Breast epithelium (tissue), 4 donors: ENCODE data around the gene CHCHD6. TPM values are rescaled to one million over a fixed set of nuclear protein-coding genes. Genes with fewer than 3 reads are reported as not detected.

Source experiments
- DNase-seq, 2 donors: peaks; one replicate each; pipeline ENCODE4 v3.0.0-alpha.2; 2019; ENCODE audit warnings: low spot score in 2 of 2
- H3K27ac ChIP-seq, 2 donors: fragments of 200-600 bp; sonication (generic) in 1 of 2; one replicate each; pipeline ENCODE4 v1.5.1; 2016 to 2019; ENCODE audit warnings: mild to moderate bottlenecking in 1 of 2
- H3K27me3 ChIP-seq, 2 donors: fragments of 200-600 bp; sonication (generic) in 1 of 2; one replicate each; pipeline versions ENCODE4 v1.5.1 to v1.6.0; 2017 to 2019; ENCODE audit warnings: control low read depth in 1 of 2, mild to moderate bottlenecking in 1 of 2
- H3K36me3 ChIP-seq: fragments of 200-600 bp; one replicate; pipeline ENCODE4 v1.5.1; 2019
- H3K4me1 ChIP-seq, 2 donors: fragments of 200-600 bp; sonication (generic); one replicate each; pipeline ENCODE4 v1.5.1; 2016 to 2019; ENCODE audit warnings: control low read depth in 1 of 2
- H3K4me3 ChIP-seq, 3 donors: fragments of 200-600 bp; sonication (generic); 1 replicate in 2 of 3; 2 replicates in 1 of 3; pipeline ENCODE4 v1.5.1; 2016 to 2019; ENCODE audit warnings: mild to moderate bottlenecking in 3 of 3, moderate library complexity in 2 of 3
- H3K9me3 ChIP-seq, 2 donors: fragments of 200-600 bp; sonication (generic) in 1 of 2; one replicate each; pipeline ENCODE4 v1.5.1; 2016 to 2019; ENCODE audit warnings: control low read depth in 1 of 2
- POLR2A ChIP-seq: fragments of 450-650 bp; IDR thresholded peaks from one replicate; pipeline ENCODE4 v1.6.1; 2016; ENCODE audit warnings: antibody characterized with exemption, mild to moderate bottlenecking, moderate library complexity
- POLR2AphosphoS5 ChIP-seq, 3 donors: sonication (generic); formaldehyde crosslinking; IDR thresholded peaks; one replicate each; pipeline ENCODE4 v1.6.1; 2017; ENCODE audit warnings: antibody characterized with exemption in 3 of 3
- intact Hi-C: fragments of 100-400 bp; cut with DNase I; formaldehyde crosslinking; loops from one replicate; pipeline ENCODE4 v1.15.1; 2023; ENCODE audit warnings: low total_unique reads
- total RNA-seq, 3 donors: library from RNA; depleted of rRNA; stranded (reverse); fragments of >200 nt; gene quantifications; one replicate each; pipeline ENCODE4 v1.1.0, GENCODE V29; 2016
- TF ChIP-seq, protein P1 (sequence below), 3 donors: fragments of 450-650 bp; IDR thresholded peaks; one replicate each; pipeline ENCODE4 v1.5.1; 2016 to 2017; ENCODE audit warnings: antibody characterized with exemption in 3 of 3, mild to moderate bottlenecking in 3 of 3, moderate library complexity in 3 of 3

CHCHD6 gene
- total RNA-seq, 3 donors from 2014 or later: 12.2 to 21.2 (median 19.3) TPM

DNA sequence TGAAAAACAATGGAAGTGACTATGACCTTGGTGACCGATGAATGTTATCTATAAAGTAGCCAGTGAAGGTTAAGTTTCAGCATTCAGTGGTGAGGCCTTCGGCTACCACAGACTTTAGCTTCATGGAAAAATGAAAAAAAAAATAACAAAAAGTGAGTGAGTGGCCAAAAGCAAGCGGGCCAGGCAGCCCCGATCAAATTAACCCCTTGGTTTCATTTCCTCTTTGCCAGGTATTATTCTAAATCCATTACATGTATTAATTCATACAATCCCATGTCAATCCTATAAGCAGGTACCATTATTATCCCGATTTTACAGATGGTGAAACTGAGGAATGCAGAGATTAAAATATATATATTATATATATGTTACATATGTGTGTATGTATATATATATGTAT is 21.0 kb upstream of the CHCHD6 start:
- Histone ChIP-seq H3K4me1 (no peaks in the 10 kb centered on the region), H3K9me3 (no peaks in the 10 kb centered on the region), H3K4me3 (no peak overlapping the region), H3K27ac (no peak overlapping the region), H3K36me3 (no peaks in the 10 kb centered on the region), H3K27me3 (no peaks in the 10 kb centered on the region)
- DNase-seq: no peak
- intact Hi-C loops: no loop called here
- no peak for TF ChIP-seq POLR2AphosphoS5 (IDR thresholded peaks at IDR 0.05)
- TF ChIP-seq POLR2A: no peak
- TF ChIP-seq, protein P1, sequence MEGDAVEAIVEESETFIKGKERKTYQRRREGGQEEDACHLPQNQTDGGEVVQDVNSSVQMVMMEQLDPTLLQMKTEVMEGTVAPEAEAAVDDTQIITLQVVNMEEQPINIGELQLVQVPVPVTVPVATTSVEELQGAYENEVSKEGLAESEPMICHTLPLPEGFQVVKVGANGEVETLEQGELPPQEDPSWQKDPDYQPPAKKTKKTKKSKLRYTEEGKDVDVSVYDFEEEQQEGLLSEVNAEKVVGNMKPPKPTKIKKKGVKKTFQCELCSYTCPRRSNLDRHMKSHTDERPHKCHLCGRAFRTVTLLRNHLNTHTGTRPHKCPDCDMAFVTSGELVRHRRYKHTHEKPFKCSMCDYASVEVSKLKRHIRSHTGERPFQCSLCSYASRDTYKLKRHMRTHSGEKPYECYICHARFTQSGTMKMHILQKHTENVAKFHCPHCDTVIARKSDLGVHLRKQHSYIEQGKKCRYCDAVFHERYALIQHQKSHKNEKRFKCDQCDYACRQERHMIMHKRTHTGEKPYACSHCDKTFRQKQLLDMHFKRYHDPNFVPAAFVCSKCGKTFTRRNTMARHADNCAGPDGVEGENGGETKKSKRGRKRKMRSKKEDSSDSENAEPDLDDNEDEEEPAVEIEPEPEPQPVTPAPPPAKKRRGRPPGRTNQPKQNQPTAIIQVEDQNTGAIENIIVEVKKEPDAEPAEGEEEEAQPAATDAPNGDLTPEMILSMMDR (IDR thresholded peaks at IDR 0.05): no peak

DNA sequence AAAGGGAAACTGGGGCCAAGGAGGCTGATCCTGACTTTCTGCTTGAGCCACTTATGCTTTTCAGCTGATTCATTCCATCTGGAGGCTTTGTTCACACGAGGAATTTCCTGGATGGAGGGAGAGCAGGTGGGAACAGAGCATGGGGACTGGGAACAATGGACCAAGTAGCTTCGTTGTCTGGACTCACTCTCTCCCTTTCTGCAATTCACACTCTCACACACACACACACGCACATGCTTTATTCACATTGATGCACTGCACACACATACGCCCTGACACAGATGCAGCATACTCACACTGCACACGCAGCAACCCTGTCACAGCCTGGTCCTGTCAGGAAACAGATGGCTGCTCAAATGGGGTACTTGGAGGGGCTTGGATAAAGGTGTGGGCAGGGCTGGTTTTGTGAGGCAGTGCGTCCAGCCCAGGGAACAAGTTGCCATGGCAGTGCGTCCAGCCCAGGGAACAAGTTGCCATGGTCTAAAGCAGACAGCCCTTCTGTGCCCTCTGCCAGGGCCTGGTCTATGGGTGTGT is 19.8 kb upstream of the CHCHD6 start:
- Histone ChIP-seq H3K9me3 (no peaks in the 10 kb centered on the region), H3K36me3 (no peaks in the 10 kb centered on the region), H3K4me3 (no peak overlapping the region), H3K27ac (no peak overlapping the region), H3K4me1 (no peaks in the 10 kb centered on the region), H3K27me3 (no peaks in the 10 kb centered on the region)
- no peak for DNase-seq
- TF ChIP-seq POLR2A (no peak), POLR2AphosphoS5 (IDR thresholded peaks at IDR 0.05) (no peak)
- TF ChIP-seq, protein P1 (IDR thresholded peaks at IDR 0.05): no peak
- intact Hi-C loops: no loop called here

DNA sequence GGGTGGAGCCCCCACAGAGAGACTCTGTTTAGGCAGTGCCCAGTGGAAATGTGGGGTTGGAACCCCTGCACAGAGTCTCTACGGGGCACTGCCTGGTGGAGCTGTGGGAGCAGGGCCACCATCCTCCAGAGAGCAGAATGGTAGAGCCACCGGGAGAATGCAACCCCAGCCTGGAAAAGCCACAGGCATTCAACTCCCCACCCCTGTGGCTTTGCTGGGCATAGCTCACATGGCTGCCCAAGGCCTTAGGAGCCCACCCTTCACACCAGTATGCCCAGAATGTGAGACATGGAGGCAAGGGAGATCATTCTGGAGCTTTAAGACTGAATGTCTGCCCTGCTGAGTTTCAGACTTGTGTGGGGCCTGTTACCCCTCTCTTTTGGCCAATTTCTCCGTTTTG is 19.0 kb upstream of the CHCHD6 start:
- intact Hi-C loops: no loop called here
- DNase-seq: no peak
- Histone ChIP-seq H3K27me3 (no peaks in the 10 kb centered on the region), H3K9me3 (no peaks in the 10 kb centered on the region), H3K4me3 (no peak overlapping the region), H3K4me1 (no peaks in the 10 kb centered on the region), H3K27ac (peak overlapping the region in 1 of 2 donors; percentile 19), H3K36me3 (no peaks in the 10 kb centered on the region)
- TF ChIP-seq POLR2A (no peak), POLR2AphosphoS5 (IDR thresholded peaks at IDR 0.05) (no peak)
- TF ChIP-seq, protein P1 (IDR thresholded peaks at IDR 0.05): no peak

DNA sequence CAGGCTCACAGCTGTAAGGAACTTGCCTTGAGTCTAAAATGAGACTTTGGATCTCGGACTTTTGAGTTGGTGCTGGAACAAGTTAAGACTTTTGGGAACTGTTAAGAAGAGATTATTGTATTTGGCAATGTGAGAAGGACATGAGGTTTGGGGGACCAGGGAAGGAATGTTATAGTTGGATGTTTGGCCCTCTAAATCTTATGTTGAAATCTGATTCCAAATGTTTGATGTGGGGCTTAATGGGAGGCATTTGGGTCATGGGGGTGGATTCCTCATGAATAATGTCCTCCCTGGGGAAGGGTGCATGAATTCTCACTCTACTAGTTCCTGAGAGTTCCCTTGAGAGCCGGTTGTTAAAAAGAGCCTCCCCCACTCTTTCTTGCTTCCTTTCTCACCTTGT is 18.5 kb upstream of the CHCHD6 start:
- H3K9me3 ChIP-seq: no peaks in the 10 kb centered on the region
- no peaks in the 10 kb centered on the region for H3K4me1 ChIP-seq
- H3K36me3 ChIP-seq: no peaks in the 10 kb centered on the region
- no peak for DNase-seq
- H3K27ac ChIP-seq: peak overlapping the region in 1 of 2 donors; percentile 19
- intact Hi-C loops: no loop called here
- H3K4me3 ChIP-seq: no peak overlapping the region
- no peaks in the 10 kb centered on the region for H3K27me3 ChIP-seq
- TF ChIP-seq, protein P1 (IDR thresholded peaks at IDR 0.05): no peak
- TF ChIP-seq POLR2A (no peak), POLR2AphosphoS5 (IDR thresholded peaks at IDR 0.05) (no peak)

DNA sequence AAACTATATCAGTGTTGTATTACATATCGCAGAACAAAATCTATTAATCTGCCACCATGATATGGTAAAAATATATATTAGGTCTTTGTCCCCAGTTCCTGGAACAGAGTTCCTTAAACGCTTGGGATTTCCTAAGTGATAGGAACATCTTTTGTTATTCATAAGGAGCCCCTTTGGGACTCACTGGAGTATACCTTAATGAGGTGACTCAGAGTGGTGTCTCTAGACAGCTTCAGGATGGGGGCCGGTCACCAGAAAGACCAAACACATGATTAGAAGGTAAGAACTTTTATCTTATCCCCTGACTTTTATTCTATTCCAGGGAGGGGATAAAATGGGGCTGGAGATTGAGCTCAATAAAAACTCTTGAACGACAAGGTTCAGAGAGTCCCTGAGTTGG is 12.3 kb upstream of the CHCHD6 start:
- H3K27ac ChIP-seq: no peak overlapping the region

More for the DNA sequence above, 12.3 kb upstream of the CHCHD6 start:
- Histone ChIP-seq H3K4me1 (no peaks in the 10 kb centered on the region), H3K27me3 (no peaks in the 10 kb centered on the region), H3K4me3 (no peak overlapping the region), H3K36me3 (no peaks in the 10 kb centered on the region), H3K9me3 (no peaks in the 10 kb centered on the region)
- DNase-seq: no peak
- TF ChIP-seq, protein P1 (IDR thresholded peaks at IDR 0.05): no peak
- TF ChIP-seq POLR2AphosphoS5 (IDR thresholded peaks at IDR 0.05) (no peak), POLR2A (no peak)
- intact Hi-C loops: no loop called here
